Cerebellar nuclear complex (tissue), 1 donor: ENCODE data around the gene SPN.
"Not testable (repeated sequence)": the region's sequence is repeated elsewhere in the genome, so short reads cannot be mapped to it uniquely, and the experiment has no call there.

Experiments used
- DNase-seq, 2 experiments: peaks; one replicate each; lab custom pipeline; 2025; lab: John Stamatoyannopoulos, UW

The SPN gene

DNA sequence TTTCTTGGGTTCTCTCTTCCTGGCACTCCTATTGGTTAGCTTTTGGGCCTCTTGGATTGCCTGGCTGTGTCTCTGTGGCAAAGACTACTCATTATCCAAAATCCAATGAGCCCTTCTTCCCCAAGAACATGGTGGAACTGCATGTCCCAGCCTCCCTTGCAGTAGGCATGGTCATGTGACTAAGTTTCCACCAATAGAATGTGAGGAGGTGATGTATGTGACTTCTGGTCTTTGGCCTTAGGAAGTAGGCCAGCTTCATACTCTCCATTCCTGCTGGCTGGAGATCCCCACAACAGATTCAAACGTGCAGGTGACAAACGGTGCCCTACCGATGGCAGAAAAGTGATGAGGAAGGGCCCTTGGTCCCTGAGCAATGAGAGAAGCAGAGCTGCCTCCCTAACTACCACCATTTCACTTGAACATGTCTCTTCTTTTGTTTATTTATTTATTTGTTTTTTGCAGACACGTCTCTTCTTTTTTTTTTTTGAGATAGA is 17.3 kb upstream of the SPN start:
- no peak for DNase-seq

DNA sequence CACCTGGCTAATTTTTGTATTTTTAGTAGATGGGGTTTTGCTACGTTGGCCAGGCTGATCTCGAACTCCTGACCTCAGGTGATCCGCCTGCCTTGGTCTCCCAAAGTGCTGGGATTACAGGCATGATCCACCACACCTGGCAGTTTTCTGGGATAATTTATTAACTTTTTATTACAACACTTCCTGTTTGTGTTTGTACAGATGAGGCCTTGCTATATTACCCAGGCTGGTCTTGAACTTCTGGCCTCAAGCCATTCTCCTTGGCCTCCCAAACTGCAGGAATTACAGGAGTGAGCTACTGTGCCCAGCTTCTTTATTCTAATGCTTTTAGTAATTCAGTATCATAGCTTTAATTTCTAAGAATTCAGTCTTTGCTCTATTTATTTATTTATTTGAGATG is 16.1 kb upstream of the SPN start:
- DNase-seq = no peak

GRCh38 chr16:29649588-29650494 is 13.2 kb upstream of the SPN start:
- no peak for DNase-seq

DNA sequence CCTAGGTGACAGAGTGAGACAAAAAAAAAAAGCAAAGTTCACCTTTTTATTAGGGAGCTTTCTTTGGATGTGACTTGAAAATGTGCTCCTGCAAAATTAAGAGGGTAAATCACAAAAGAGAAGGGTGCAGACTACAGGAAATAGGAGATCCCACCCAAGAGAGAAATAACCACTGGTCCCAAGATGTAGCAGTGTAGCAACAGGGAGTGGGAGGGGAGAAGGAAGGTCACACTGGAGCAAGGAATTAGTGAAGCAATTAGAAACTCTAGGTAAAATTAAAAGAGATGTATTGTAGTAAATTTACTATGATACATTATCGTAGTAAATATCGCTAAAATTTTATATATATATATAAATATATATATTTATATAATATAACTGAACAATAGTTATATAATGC is 12.3 kb upstream of the SPN start:
- no peak for DNase-seq

DNA sequence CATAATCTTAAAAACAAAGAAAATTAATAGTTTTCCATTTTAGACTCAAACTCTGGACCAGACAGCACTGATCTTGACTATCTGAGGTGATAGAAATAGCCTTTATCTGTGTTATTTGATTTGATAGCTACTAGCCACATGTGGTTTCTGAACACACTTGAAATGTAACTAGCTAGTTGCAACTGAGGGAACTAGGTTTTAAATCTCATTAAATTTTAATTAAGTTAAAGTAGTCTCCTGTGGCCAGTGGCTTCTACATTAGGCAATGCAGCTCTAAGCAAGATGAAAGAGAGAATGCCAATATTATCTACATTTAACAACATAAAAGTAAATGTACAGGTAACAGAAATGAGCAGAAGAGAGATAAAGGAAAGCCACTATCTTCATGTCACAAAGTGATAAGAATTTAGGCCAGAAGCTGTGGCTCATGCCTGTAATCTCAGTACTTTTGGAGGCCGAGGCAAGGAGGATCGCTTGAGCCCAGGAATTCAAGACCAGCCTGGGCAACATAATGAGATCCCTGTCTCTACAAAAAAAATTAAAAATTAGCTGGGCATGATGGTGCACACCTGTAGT is 11.2 kb upstream of the SPN start:
- DNase-seq = no peak

DNA sequence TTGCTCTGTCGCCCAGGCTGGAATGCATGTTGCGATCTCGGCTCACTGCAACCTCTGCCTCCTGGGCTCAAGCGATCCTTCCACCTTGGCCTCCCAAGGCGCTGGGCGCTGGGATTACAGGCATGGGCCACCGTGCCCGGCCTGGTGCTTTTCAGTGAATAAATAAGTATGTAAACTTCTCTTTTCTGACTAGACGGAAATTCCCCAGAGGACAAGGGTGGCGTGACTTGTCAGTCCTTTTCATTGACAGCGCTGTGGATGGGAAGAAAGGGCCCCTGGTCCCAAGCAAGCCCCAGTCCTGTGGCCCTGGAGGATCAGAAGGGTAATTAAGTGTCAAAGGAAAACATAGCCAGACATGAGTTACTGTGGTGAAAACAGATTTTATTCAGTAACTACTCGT is 9.6 kb upstream of the SPN start:
- DNase-seq = no peak

DNA sequence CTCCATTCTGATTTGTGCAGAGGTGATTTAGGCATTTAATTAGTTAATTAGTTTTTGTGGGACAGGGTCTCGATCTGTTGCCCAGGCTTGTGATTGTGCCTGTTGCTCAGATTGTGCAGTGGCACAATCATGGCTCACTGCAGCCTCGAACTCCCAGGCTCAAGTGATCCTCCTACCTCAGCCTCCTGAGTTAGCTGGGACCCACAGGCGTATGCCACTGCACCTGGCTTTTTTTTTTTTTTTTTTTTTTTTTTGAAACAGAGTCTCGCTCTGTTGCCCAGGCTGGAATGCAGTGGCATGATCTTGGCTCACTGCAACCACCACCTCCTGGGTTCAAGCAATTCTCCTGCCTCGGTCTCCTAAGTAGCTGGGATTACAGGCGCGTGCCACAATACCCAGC is 9.2 kb upstream of the SPN start:
- not testable (repeated sequence) for DNase-seq

DNA sequence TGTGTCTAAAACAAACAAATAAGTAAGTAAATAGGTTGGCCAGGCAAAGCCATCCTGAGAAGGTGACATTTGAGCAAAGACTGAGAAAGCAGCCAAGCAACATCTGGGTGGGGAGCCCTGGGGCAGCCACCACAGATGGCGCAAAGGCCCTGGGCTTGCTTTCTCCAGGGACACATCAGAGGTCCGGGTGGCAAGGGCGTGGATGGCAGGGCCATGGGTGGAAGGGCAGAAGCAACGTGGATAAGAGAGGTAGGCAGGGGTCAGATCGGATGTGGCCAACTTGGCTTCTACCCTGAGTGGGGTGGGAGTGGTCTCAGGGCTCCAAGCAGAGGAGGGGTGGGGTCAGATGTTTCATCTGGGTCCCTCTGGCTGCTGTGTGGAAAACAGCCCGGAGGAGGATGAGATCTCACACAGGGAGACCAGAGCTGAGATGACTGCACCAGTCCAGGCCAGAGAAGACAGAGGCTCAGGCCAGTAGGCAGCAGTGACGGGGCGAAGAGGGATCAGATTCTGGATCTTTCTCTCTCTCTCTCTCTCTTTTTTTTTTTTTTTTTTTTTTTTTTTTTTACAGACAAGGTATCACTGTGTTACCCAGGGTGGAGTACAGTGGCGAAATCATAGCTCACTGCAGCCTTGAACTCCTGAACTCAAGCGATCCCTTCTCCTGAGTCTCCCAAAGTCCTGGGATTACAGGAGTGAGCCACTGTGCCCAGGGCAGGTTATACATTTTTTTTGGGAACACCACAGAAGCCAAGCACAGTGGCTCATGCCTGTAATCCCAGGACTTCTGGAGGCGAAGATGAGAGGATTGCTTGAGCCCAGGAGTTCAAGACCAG is 6.1 kb upstream of the SPN start:
- no peak for DNase-seq

DNA sequence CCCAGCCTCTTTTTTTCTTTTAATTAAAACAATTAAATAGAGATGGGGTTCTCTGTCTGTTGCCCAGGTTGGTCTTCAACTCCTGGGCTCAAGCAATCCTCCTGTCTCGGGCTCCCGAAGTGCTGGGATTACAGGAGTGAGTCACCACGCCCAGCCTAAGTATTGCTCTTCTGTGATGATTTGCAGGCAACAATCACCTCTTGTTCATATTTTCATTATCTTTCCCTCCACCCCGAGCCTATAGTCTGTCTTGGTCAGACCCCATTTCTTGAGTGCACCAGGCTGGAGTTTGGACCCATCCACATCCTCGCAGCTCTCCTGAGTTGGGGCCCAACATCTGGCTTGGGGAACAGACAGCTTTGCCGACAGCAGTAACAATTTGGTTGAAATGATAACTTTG is 4.3 kb upstream of the SPN start:
- DNase-seq = no peak

GRCh38 chr16:29662000-29662728 is 883 bp upstream of the SPN start:
- DNase-seq = no peak

DNA sequence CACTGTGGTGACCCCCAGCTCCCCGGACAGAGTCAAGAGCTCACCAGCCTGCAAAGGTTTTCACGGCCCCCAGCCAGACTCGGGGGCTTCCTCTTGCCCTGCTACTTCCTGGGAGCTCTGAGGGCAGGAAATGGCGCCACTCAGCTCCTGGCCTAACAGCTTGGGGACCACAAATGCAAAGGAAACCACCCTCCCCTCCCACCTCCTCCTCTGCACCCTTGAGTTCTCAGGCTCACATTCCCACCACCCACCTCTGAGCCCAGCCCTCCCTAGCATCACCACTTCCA is 375 bp upstream of the SPN start:
- no peak for DNase-seq

DNA sequence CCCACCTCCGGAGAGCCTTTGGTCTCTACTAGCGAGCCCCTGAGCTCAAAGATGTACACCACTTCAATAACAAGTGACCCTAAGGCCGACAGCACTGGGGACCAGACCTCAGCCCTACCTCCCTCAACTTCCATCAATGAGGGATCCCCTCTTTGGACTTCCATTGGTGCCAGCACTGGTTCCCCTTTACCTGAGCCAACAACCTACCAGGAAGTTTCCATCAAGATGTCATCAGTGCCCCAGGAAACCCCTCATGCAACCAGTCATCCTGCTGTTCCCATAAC is 702 bp downstream of the SPN start:
- DNase-seq = no peak

GRCh38 chr16:29664091-29664921 is 1.3 kb downstream of the SPN start:
- DNase-seq = no peak

DNA sequence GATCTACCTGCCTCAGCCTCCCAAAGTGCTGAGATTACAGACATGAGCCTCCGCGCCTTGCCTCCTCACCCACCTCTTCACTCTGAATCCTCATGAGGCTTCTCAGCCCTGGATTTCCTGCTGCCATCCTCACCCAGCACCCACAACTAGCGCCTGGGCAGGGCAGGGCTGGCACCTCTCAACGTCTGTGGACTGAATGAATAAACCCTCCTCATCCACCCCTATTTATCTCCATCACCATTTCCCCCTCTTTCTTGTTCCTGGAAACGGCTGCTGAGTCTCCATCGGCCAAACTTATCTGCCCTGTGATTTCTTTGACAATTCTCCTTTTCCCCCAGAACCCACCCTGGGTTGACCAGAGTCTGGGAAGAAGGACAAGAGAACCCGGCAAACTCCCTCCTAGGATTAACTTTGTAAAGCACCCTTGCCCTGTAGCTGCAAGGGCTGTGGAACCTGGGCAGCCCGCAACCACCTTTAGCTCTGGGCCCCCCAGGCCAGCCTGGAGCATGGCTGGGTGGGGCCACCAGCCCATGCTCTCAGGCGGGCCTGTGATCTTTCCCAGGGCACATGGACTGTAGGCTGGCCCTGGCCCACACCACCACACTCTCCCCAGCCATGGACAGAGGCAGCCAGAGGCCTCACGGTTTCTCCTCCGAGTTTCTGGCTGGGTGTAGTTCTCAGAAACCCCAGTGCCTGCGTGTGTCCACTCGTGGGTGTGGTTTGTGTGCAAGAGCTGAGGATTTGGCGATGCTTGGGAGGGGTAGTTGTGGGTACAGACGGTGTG is 2.4 kb downstream of the SPN start:
- DNase-seq = no peak

DNA sequence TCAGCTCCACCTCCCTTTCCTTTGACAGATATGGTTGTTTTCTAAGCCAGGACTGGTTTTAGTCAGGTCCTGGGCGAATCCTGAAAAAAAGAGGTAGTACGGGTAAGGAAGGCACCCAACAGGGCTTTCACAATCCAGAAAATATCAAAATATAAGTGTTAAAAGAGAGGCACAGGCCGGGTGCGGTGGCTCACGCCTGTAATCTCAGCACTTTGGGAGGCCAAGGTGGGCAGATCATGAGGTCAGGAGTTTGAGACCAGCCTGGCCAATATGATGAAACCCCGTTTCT is 4.2 kb downstream of the SPN start:
- DNase-seq = not testable (repeated sequence)

- DNase-seq = no peak
Measured at GRCh38 chr16:29667755-29668154, 4.7 kb downstream of the SPN start.

- no peak for DNase-seq
Measured at GRCh38 chr16:29668267-29668666, 5.2 kb downstream of the SPN start.

- DNase-seq = no peak
Measured at GRCh38 chr16:29673501-29673900, 10.5 kb downstream of the SPN start.

DNA sequence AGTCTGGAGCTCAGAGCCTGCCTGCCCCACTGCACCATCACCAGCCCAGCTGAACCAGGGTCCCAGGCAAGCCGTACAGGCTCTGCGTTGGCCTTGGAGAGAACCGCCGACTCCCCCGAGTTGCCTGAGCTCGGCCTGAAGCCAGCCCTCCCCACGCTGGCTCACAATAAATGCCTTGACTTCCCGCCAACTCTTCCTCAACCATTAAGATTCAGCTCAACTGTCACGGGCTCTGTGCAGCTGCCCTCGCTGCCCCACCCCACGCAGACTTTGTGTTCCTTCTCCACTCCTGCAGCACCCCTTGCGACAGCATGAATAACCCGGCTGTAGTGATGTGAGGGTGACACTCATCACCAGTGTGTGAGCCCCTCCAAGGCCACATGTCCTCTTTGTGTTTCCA is 11.1 kb downstream of the SPN start:
- no peak for DNase-seq

DNA sequence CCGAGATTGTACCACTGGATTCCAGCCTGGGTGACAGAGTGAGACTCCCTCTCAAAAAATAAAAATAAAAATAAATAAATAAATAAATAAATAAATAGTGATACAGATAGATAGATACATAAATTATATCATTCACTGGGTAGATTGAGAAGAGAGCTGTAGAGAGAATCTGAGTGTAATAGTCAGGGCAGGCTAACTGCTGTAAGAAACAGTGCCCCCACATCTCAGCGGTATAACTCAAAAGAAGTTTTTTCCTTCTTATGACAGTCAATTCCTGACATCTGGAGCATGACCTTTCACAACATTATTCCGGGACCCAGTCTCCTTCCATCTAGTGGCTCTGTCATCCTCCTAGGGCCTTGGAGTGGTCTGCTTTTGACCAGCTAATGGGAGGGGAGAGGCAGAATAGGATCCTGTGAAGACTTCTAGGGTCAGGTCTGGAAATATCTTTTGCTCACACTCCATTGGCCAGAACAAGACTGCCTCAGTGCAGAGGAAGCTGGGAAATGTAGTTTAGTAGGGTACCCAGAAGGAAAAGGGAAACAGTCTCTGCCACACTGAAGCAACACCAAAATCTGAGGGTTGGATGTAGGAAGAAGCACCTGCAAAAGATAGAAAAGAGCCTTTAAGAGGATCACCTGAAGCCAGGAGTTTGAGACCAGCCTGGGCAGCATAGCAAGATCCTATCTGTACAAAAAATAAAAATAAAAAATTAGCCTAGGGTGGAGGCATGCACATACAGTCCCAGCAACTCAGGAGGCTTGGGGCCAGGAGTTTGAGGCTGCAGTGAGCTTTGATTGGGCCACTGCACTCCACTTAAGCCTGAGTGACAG is 13.0 kb downstream of the SPN start:
- DNase-seq = no peak
